Stimulated activated naive CD4-positive, alpha-beta T cell treated with Interleukin-2 at 50 U/mL for 16 hours (primary cell): ENCODE measurements around the gene APH1B.
"Not testable (repeated sequence)": the region's sequence is repeated elsewhere in the genome, so short reads cannot be mapped to it uniquely, and the experiment has no call there.

ENCODE experiments used
- DNase-seq: peaks from one replicate; lab custom pipeline; 2025; lab: John Stamatoyannopoulos, UW

APH1B gene

DNA sequence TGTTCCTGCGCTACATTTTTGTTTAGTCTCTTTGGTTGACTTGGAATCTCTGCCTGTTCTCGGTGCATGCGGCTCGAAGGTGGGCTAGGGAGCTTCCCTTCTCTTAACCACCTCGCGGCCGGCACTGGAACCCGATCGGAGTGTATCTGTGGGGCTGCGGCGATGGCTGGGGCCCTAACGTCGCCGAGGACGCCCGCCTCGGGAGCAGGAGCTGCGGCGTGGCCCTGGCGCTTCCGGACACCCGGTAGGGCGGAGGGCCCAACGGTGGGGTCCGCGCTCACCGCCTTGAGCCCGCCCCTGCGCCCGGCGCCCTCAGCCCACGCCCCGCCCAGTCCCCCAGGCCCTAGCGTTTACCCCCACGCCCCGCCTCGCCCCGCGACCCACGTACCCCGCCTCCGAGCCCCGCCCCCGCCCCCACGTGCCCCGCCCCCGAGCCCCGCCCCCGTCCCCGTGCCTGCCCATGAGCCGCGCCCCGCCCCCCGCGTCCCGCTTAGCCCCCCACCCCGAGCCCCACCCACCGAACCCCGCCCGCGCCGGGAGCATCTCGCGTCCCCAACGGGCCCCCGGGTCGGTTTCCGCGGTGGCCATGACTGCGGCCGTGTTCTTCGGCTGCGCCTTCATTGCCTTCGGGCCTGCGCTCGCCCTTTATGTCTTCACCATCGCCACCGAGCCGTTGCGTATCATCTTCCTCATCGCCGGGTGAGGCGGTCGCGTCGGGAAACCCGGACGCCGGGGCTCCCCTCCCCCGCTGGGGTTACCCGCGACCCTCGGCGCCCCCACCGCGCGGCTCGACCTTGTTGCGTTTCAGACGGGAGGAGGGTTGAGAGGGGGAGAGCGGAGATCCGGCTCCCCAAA lies at the start of gene APH1B:
Gene APH1B (plus strand): TSS at position 568 of the 855 bp plus-strand sequence. CDS start 19 bp downstream, at position 587.
- DNase-seq, result peak; percentile 83

DNA sequence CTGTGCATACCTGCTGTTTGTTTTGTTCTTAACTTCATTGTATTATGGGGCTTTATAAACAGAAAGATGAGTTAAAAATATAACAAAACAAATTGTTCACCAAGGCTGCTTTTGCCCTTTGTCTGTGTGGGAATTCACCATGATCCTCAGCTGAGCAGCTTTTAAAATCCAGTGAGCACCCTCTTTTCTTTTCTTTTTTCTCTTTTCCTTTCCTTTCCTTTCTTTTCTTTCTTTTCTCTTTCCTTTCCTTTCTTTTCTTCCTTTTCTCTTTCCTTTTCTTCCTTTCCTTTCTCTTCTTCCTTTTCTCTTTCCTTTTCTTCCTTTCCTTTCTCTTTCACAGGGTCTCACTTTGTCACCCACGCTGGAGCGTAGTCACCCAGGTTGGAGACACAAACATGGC lies 49.7 kb upstream of the APH1B start:
- DNase-seq, result no peak

DNA sequence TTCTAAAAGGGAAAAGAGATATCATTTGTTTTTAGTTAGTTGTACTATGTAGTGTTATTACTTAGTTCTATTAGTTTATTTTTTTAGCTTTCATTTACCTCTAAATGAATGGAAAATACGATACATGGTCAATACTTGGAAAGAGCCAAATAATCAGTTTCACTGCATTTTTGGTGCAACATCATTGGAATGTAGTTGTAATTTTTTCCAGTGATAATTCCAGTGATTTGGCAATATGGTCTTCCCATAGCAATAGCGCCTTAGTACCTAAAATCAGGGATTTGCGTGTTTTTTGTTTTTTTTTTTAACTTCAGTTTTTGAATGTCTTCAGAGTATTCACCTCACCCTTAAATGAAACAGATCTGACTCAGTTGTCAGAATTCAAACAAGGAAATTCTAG lies 46.2 kb upstream of the APH1B start:
- DNase-seq, result no peak

DNA sequence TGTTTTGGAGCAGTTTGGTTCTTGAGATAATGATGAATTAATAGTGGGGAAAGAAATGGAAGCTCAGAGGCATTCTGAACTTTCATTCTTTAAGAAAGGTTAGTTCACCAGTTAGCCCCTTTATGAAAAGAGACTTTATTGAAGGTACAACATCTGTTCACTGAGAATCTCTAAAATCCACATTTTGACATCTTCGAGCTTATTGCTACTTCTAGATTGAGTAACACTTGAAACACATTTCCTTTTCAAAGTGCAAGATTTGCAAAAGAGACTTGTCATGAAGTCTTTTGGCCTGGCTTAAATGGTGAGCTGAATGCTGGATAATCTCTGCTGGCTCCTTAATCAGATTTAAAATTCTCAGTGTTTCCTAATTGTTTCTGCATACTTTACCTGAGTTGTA lies 45.7 kb upstream of the APH1B start:
- no peak for DNase-seq

DNA sequence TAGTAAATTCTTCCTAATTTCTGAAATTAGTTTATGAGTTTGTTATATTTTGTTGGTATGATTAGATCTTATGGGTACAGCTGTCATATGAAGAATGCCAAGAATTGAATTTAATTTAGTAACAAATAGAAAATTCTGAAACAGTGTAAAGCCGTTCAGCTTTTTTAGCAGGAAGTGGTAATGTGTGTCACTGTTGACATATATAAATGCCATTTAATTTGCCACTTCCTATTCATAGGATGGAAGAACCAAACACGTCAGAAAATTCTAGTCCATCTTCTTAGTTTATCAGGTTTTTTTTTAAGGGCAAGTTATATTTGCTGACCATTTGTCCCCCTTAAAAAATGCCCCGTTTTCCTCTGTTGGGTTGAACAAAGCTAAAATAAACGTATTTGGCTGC lies 45.0 kb upstream of the APH1B start:
- DNase-seq, result no peak

DNA sequence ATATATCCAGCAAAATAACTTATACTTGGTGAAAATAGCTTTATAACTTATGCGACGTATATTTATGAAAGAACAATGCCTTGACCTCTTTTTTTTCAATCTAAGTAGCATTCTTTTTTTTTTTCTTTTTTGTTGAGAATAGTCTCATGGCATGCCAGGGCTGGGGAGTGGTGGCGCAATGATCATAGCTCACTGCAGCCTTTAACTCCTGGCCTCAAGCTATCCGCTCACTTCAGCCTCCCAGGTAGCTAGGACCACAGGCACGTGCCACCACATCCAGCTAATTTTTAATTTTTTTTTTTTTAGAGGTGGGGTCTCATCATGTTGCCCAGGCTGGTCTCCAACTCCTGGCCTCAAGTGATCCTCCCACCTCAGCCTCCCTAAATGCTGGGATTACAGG lies 44.5 kb upstream of the APH1B start:
- DNase-seq, result no peak

DNA sequence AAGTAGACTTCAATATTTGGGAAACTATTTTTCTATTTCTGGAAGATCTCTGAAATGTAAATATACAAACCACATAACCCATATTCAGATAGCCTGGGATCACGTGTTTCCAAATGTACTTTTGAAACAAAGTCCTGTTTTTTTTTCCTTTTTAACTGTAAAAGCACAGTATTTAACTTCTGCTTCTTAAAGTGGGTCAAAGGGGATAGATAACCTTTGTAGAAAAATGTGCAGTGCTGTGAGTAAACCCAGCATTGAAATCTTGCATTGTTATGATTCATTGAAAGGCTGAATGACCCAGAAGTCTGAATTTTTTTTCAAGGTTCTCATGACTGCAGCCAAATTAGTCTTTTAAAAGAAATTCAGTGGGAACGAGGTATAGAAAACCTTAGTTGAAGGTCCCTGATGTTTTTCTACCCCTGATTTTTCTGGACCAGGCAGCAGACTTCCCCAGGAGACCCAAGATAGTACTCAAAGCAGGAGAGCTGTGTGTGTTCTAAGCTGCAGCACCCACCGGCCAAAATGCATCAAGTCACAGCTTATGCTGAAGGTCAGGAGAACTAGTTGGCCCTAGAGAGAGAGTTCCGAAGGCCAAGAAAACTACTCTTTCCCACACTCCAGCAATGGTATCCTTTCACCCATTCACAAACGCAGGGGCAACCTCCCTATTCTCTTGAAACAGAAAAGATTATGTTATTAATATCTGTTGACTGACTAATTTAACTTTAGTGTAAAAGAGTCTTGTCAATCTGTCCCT lies 43.6 kb upstream of the APH1B start:
- no peak for DNase-seq

DNA sequence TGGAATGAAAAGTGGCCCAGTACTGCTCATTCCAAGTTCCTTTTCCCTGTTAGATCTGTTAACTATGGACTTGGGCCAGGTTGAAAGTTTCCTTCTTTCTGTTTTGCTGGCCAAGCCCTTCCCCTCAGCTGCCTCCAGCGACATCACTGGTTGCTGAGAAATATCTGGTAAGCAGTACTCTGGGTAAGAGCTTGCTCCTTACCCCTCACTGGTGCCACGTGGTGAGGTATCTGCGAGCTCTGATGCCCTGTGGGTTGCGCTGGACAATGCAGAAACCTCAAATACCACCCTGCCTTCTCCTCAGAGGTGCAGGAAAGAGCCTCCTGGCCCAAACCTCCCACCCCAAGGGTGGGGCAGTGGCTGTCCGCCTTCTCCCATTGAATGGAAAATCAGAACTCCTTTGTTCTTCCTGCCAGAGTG lies 42.9 kb upstream of the APH1B start:
- no peak for DNase-seq

DNA sequence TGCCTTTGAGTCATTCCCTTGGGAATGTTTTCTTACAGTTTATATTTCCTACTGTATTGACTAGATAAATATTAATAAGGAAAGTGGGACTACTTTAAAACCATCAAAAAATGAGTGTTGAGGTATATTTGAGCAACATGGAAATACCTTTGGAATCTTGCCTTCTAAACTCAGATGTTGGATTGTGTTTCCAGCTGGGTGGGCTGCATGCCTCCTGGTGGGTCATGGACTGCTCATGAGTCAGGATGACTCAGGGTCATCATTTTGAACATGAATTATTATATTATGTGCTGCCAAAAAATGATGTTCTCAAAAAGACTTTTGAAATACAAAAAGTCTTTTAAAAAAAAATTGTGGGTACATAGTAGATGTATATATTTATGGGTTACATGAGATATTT lies 41.1 kb upstream of the APH1B start:
- no peak for DNase-seq

DNA sequence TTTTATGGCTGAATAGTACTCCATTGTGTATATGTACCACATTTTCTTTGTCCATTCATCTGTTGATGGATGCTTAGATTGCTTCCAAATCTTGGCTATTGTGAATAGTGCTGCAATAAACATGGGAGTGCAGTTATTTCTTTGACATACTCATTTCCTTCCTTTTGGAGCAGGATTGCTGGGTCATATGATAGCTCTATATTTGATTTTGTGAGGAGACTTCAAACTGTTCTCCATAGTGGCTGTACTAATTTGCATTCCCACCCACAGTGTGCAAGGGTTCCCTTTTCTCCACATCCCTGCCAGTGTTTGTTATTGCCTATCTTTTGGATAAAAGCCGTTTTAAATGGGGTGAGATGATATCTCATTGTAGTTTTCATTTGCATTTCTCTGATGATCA lies 40.3 kb upstream of the APH1B start:
- not testable (repeated sequence) for DNase-seq

DNA sequence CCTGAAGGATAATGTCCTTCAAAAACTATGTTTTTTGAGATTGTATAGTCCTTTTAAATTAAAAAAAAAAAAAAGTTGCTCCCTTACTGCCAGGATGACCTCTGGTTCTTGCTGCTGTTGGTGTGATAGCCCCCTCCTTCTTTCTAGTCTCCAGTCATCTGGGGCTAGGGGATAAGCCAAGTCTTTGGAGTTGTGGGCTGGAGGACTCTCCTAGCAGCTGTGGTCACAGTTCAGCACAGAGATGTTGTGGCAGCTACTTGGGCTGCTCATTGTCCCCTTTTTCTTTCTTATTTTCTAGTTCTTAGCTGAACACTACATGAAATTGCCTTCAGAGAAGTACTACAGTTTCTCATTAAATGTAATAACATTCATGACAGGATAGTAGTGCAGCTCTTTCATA lies 39.2 kb upstream of the APH1B start:
- no peak for DNase-seq

DNA sequence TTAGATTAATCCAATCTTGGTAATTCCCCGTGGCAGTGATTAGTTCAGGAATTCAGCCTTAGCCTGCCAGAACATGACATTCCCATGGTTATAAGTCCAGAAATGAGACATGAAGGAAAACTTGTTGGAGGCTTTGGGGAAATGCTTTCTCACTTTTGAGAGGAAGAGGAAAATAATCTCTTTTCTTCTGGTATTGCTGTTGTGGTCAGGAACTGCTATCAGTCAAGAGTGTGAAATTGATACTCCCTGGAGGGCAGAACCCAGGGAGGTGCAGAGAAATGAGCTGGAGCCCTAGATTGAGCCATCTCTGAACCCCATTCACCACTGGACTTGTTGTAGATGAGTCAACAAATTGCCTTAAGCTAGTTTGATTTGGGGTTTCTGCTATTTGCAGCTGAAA lies 38.6 kb upstream of the APH1B start:
- peak; percentile 10 for DNase-seq

DNA sequence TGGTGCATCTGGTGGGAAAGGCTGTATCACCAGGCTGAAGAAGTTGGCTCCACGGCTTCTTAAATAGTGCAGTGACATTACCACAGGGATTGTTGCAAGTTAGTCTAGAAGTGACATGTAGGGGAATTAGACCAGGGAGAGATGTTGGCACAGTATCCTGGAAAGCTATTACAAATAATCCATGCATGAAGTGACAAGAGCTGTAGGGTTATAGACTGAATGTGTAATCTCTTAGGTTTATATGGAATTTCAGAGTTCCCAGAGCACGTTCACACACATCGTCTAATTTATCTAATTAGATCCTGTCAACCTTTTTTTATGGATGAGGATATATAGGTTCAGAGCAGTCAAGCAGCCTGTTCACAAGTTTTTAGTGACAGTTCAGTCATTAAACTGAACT lies 37.3 kb upstream of the APH1B start:
- DNase-seq, result no peak

DNA sequence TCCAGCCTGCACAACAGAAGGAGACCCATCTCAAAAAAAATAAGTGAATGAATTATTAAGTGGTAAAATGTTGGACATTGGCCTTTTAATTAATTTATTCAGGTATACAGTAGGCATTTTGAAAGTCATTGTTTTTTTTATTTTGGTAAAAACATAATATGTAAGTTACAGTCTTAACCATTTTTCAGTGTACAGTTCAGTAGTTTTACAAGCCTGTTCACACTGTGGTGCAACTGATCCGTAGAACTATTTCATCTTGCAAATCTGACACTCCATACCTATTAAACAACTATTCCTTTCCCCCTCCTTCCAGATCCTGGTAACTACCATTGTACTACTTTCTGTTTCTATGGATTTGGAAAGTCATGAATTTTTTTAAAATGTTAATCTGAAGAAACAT lies 36.1 kb upstream of the APH1B start:
- DNase-seq, result no peak

DNA sequence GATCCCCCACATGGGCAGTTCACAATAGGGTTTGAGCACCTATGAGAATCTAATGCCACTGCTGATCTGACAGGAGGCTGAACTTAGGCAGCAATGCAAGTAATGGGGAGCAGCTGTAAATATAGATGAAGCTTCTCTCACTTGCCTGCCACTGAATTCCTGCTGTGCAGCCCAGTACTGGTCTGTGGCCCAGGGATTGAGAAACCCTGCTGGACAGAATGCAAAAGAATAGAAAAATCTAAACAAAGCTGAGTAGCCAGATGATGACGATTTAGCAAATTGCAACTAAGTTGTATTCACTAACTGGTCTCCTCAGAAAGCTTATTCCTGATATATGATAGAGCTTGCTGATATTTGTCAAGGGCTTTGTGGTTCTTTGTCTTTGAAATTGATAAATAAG lies 34.3 kb upstream of the APH1B start:
- DNase-seq, result no peak

DNA sequence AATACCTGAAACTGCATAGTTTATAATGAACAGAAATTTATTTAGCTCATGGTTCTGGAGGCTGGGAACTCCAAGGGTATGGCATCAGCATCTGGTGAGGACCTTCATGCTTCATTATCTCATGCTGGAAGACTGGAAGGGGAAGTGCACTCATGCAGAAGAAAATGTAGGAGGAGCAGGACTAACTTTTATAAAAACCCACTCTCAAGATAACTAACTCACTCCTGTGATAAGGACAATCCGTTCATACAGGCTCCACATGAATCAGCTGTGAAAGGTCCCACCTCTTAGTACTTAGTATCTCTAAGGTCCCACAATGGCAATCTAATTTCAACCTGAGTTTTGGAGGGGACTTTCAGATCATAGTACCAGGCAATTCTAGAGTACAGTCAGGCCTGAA lies 33.6 kb upstream of the APH1B start:
- DNase-seq, result no peak

DNA sequence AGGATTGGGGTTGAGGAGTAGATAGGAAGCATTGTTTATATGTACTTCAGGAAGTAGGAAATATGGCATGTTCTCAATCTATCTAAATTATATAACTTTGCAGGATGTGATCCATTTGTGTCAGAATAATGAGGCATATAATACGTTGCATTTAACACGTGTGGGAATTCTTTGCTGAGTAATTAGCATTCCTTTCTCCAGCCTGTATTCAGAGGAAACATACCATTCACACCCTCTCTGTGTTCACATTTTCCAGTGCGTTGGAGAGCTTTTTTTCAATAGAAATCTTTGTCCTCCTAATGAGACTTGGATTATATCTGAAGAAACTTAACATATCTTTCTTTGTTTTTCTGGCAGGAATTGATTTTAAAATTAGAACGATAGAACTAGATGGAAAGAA lies 33.0 kb upstream of the APH1B start:
- no peak for DNase-seq

DNA sequence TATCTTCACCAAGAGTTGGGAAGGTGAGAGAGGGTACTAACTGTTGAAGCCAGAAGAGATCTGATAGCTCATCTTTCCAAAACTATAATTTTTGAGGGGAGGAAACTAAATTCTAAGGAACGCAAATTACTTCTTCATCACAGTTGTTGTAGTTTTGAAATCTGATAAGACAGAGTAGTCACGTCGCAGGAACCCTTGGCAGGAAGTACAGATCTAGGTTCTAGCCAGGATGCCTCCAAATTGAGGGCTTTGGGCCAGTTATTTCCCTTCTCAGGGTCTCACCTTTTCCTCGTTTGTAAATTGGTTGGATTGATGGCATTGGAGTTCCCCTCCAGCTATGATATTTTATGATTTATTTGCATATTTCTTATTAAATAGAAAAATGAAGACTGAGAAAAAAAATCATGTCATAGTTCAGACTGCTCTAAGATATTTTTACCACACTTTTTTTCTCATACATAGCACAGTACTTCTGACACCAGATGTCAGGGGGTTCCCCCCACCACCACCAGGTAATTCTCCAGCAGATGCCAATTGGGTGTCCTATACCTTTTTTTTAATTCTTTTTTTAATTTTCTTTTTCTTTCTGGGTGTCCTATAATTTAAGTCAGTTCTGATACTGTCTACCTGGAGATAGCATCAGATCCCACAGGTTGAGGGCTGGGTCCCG lies 32.3 kb upstream of the APH1B start:
- DNase-seq, result no peak

DNA sequence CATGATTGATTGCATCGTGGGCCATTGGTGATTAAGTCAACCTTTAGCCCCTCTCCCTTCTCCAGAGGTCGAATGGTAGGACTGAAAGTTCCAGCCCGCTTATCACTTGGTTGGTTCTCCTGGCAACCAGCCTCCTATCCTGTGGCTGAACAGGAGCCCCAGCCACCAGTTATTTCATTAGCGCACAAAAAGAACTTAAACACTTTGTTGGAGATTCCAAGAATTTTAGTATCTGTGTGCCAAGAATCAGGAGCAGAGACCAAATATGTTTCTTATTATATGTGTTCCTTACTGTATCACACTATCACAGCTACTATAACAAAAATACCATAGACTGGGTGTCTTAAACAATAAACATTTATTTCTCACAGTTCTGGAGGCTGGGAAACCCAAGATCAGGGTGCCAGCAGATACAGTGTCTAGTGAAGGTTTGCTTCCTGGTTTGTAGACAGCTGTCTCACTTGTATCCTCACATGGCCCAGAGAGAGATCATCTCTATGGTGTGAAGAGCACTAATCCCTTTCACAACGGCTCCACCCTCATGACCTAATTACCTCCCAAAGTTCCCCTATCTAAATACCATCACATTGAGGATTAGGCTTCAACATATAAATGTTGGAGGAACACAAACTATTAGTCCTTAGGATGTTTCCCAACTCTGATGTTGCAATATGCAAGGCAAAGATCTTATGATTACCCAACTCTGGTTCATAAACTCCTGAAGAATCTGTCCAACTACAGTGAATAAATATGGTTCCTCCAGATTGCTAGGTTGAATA lies 30.5 kb upstream of the APH1B start:
- DNase-seq, result no peak

DNA sequence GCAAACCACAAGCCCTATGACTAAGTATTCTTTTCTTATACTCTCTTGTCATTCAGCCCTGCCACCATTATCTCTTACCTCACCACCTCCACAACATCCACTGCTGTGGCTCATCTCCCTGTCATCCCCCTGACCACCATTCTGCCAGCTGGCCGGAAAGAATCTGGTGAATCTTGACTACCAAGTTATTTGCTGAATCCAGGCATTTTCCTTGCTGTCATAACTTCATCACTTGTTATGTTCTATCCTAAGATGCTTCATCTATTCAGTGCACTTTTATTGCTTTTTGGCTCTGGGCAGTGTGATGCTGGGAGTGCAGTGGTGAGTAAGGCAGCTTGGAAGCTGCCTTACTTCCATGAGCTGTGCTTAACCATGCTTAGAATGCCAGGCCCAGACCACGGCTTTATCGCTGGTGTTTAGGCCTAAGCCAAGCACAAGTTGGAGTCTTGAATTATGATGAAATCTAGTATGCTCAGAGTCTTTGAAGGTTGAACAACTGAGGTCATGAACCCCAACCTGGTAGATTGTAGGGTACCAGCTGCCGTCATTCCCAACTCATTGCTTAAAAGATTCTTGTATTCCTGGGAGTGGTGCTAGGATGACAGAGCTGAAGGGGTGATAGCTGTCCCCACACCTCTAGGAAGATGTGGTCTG lies 27.0 kb upstream of the APH1B start:
- no peak for DNase-seq

DNA sequence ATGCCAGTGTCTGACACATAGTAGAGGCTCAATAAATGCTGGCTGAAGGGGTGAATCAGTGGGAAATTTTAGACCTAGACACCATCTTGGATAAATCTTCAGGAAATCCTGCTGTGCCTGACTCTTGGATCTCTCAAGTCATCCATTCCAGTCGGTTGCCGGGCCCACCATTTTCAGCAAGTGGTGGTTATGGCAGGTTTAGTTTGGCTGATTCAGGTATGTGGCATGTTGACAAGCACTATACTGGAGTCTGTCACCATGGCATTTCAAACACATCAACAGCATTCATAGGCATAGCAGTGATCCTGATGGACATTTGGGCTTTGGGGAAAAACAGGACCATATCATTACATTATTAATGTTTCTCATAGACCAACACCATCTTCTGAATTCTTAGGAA lies 25.7 kb upstream of the APH1B start:
- DNase-seq, result no peak

DNA sequence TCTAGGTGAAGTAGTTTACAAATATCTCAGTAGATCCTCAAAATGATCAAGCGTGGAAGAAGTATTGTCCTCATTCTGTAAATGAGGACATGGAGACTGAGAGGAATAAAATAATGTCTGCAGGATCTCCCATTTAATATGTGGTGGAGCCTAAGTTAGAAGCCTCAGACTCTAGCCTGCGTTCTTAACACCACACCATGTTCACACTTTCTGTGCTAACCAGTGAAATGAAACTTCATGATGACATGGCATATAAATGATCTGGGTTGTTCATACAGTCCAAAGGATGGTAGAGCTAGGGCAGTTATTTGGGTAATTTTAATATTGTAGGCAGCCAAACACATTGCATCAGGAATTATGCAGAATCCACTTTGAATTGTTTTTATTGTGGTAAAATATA lies 25.1 kb upstream of the APH1B start:
- DNase-seq, result no peak
